HG03280 (cell line): ENCODE results near the gene COL18A1.

Experiments used
- ATAC-seq: cut with Tn5 transposase; IDR thresholded peaks from one replicate; pipeline ENCODE4 v1.9.1; 2021; ENCODE audit warnings: mild to moderate bottlenecking, moderate library complexity; ENCODE audit not compliant: unreplicated experiment

The COL18A1 gene

GRCh38 chr21:45396620-45396995, 8.4 kb upstream of the COL18A1 start:
- ATAC-seq = no peak

GRCh38 chr21:45397381-45397780, 7.6 kb upstream of the COL18A1 start:
- no peak for ATAC-seq

- ATAC-seq = no peak
These were observed 3.9 kb upstream of the COL18A1 start for GRCh38 chr21:45401054-45401518.

- ATAC-seq = no peak
These were observed 2.8 kb upstream of the COL18A1 start for GRCh38 chr21:45401916-45402900.

GRCh38 chr21:45403133-45403824, 1.7 kb upstream of the COL18A1 start:
- ATAC-seq = no peak

GRCh38 chr21:45403825-45404729, 888 bp upstream of the COL18A1 start:
- no peak for ATAC-seq

GRCh38 chr21:45405271-45405818, 380 bp downstream of the COL18A1 start:
- no peak for ATAC-seq

- ATAC-seq = no peak
These were observed 1.1 kb downstream of the COL18A1 start for GRCh38 chr21:45405819-45406762.

GRCh38 chr21:45406801-45407628, 2.0 kb downstream of the COL18A1 start:
- ATAC-seq = no peak

GRCh38 chr21:45407629-45408247, 2.8 kb downstream of the COL18A1 start:
- no peak for ATAC-seq

GRCh38 chr21:45408271-45408791, 3.4 kb downstream of the COL18A1 start:
- ATAC-seq = no peak

- no peak for ATAC-seq
These were observed 3.9 kb downstream of the COL18A1 start for GRCh38 chr21:45408801-45409261.

- no peak for ATAC-seq
These were observed 4.6 kb downstream of the COL18A1 start for GRCh38 chr21:45409466-45410150.

- no peak for ATAC-seq
These were observed 5.3 kb downstream of the COL18A1 start for GRCh38 chr21:45410151-45410864.

- ATAC-seq = no peak
These were observed 6.2 kb downstream of the COL18A1 start for GRCh38 chr21:45410865-45411809.
